GM19467 (cell line): ENCODE data around the gene RAB27B.
"Not testable (repeated sequence)": the region's sequence is repeated elsewhere in the genome, so short reads cannot be mapped to it uniquely, and the experiment has no call there.

Experiments used
- ATAC-seq: cut with Tn5 transposase; IDR thresholded peaks from one replicate; pipeline ENCODE4 v1.9.1; 2021; ENCODE audit warnings: mild to moderate bottlenecking, moderate library complexity; ENCODE audit not compliant: unreplicated experiment

The RAB27B gene, protein sequence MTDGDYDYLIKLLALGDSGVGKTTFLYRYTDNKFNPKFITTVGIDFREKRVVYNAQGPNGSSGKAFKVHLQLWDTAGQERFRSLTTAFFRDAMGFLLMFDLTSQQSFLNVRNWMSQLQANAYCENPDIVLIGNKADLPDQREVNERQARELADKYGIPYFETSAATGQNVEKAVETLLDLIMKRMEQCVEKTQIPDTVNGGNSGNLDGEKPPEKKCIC

GRCh38 chr18:54828281-54828881 is at the start of gene RAB27B:
Gene RAB27B, plus strand, starts transcription at chr18:54828477. Its CDS starts 49,109 bp downstream, at chr18:54877586.
- ATAC-seq: no peak

DNA sequence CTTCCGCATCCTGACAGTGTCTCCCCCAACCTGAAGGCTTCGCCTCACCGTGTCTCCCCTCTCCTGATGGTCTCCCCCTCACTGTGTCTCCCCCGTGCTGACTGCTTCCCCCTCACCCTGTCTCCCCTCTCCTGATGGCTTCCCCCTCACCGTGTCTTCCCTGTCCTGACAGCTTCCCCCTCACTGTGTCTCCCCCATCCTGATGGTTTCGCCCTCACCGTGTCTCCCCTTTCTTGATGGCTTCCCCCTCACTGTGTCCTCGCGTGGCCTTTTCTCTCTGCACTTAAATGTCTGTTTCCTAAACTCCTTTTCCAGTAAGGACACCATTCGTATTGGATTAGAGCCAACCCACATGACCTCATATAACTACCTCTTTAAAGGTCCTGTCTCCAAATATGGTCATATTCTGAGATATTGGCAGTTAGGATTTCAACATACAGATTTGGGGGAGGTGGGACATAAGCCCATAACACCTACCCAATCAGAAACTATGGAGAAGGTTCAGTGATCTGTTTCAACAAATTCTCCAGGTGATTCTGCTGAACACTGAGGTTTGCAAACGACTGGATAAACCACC is 47.9 kb upstream of the RAB27B start:
- ATAC-seq: no peak

DNA sequence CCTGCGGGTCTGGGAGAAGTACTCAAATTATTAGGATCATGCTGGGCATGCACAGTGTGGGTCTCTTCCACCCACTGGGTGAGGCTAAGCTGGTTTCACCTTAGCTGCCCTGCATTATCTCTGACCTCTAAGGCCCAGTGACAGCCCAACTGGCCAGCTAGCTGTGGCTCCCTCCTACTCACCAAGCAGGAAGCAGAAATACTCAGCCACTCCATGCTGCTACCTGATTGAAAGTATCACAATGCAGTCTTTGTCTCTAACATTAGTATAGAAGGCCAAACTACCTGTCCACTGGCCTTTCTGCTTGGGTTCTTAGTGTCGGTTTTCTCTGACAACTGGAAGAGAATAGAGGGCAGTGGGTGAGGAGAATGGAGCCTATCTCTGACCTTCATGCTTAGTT is 47.3 kb upstream of the RAB27B start:
- ATAC-seq: no peak

GRCh38 chr18:54783139-54783538 is 45.1 kb upstream of the RAB27B start:
- ATAC-seq: no peak

GRCh38 chr18:54786206-54786605 is 42.1 kb upstream of the RAB27B start:
- no peak for ATAC-seq

DNA sequence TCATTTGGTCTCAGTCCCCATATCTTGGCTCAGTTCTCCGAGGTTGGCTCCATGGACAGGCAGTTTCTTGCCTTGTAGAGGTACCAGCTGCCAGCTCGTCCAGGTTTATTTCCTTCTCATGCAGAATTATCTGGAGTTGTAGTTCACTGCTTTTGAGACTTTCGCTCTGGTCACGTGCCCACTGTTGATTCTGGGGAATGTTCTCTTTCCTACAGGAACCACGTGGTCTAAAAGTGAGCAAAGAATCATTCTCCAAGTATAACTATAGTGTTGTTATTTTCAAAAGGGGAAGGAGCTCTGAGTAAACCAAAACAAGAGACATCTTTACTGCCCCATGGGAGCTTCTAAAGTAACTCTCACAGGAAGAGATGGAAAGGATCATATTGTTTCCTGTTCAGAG is 41.2 kb upstream of the RAB27B start:
- ATAC-seq: no peak

GRCh38 chr18:54787616-54788015 is 40.7 kb upstream of the RAB27B start:
- ATAC-seq: no peak

GRCh38 chr18:54790109-54790508 is 38.2 kb upstream of the RAB27B start:
- no peak for ATAC-seq

GRCh38 chr18:54791657-54792056 is 36.6 kb upstream of the RAB27B start:
- no peak for ATAC-seq

DNA sequence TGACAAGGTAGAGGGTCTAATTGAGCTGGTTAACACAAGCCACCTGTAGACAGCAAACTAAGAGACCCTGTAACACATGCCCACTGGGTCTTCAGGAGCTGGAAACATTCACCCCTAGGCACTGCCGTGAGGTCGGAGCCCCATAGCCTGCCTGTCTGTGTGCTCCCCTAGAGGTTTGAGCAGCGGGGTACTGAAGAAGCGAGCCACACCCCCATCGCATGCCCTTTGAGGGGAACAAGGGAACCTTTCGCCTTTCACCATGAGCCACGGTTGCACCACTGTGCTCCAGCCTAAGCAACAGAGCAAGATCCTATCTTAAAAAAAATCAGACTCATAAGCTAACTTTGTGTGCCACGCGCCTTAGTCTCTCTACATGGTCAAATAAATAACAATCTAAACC is 36.2 kb upstream of the RAB27B start:
- ATAC-seq: no peak

- no peak for ATAC-seq
These were observed 33.5 kb upstream of the RAB27B start for GRCh38 chr18:54794823-54795222.

DNA sequence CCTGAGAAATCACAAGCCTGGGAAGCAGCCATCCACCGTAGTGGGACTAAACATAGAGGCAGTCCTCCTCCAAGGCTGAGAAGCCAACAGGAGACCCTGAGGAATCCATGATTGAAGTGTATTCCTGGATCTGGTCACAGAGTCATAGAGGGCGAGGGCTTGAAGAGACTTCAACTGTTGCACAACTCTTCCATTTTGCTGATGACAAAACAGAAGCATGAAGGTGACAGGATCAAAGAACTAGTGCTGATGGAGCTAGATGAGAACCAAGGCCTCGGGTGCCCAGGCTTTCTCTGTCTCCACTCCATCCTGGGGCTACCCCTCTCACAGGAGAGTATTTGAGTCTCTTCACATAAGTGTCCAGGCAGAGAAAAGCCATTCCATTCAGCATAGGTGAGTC is 30.1 kb upstream of the RAB27B start:
- no peak for ATAC-seq

DNA sequence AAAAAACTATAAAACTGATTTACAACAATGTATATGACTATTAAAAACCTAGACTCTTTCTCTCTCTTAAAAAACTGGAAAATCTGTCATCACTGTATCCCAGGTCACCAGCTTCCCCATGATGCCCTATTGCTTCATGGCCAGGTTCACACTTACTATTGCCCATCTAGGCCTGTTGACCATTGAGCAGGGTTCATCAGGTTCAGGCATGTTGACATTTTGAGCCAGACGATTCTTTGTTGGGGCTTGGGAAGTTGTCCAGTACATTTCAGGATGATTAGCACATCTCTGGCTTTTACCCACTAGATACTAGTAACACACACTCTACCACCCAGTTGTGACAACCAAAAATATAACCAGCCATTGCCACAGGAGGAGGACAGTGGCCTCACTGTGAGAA is 26.9 kb upstream of the RAB27B start:
- ATAC-seq: no peak

GRCh38 chr18:54802178-54802577 is 26.1 kb upstream of the RAB27B start:
- no peak for ATAC-seq

DNA sequence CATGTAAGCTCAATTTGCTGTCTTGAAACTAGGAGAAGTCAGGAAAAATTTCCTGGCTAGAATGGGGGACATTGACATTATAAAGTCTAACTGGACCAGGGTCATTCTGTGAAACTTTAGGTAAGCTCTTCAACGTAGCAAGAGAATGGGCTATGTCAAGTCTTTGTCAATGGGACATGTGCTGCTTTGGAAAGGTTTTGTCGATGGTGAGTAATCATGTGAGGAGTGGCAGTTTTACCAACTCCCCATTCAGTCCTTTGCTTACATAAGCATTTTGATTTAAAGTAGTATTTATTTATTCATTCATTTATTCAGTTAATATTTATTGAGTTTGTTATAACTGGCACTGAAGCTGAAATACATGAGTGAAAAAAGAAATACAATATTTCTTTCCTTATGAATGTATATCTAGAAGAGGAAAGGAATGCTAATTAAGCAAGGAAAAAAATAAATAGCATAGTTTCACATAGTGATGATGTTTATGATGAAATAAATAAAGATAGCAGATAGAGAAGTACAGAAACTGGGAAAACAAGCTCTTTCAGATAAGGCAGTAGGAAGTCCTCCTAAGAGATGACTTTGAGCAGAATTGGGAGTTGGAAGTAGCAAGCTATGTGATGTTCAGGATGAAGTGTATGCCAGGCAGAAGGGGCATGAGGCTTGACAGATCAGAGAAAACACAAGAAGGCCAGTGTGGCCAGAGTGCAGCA is 25.4 kb upstream of the RAB27B start:
- no peak for ATAC-seq

- ATAC-seq: no peak
These were observed 22.5 kb upstream of the RAB27B start for GRCh38 chr18:54805571-54806334.

- ATAC-seq: no peak
These were observed 21.8 kb upstream of the RAB27B start for GRCh38 chr18:54806526-54806925.

DNA sequence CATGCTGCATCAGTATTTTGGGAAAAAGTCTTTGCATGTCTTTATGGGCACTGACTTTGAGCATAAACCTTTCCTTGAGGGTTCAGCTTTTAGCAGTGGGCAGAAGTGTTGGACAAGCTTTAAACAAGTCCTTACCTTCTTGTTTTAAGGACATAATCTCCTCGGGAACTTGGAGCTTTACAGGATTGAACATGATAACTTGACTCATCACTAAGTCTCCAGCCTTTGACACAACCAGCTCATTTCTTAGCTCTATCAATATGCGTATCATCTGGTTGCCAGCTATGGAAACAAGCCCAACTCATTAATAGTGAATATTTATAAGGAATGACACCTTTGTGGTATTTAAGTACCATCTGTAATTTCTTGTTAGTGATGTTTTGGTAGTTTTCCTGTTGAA is 21.0 kb upstream of the RAB27B start:
- no peak for ATAC-seq

DNA sequence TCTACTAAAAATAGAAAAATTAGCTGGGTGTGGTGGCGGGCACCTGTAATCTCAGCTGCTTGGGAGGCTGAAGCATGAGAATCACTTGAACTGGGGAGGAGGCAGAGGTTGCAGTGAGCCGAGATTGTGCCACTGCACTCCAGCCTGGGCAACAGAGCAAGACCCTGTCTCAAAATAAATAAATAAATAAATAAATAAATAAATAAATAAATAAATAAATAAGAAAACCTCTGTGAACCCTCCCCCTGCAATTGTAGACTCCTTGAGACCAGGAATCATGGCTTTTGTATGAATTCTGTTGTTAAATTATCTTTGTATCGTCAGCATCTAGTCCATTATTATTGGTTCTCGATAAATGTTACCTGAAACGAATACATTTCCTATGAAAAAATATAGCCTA is 17.6 kb upstream of the RAB27B start:
- ATAC-seq: not testable (repeated sequence)

GRCh38 chr18:54812885-54813284 is 15.4 kb upstream of the RAB27B start:
- ATAC-seq: no peak

- ATAC-seq: no peak
These were observed 15.0 kb upstream of the RAB27B start for GRCh38 chr18:54813305-54813704.
